ENCODE data around the gene FBRSL1.
A peak's percentile ranks its signal among the peaks of the same experiment; 100 is the strongest.
"Not testable (repeated sequence)": the region's sequence is repeated elsewhere in the genome, so short reads cannot be mapped to it uniquely, and the experiment has no call there.

Gene FBRSL1

DNA sequence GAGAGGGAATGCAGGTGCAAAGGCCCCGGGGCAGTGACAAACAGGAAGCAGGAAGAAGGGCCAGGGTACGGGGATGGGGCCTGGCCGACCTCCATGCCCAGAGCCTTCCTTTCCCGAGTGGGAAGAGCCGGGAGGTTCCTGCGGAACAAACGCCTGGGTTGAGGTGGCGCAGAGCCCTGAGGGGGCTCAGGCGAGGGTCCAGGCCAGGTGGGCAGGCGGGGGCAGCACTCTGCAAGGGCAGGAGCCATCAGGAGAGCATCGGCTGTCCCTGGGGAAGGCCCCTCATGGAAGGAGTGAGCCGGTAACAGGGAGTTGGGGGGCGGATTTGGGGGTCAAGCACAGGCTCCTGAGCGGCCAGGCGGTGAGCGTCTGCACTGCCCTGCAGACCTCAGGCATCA, 18.1 kb upstream of the FBRSL1 start:
- no peak for DNase-seq

- DNase-seq: no peak
Measured at GRCh38 chr12:132472386-132472785, 17.6 kb upstream of the FBRSL1 start.

DNA sequence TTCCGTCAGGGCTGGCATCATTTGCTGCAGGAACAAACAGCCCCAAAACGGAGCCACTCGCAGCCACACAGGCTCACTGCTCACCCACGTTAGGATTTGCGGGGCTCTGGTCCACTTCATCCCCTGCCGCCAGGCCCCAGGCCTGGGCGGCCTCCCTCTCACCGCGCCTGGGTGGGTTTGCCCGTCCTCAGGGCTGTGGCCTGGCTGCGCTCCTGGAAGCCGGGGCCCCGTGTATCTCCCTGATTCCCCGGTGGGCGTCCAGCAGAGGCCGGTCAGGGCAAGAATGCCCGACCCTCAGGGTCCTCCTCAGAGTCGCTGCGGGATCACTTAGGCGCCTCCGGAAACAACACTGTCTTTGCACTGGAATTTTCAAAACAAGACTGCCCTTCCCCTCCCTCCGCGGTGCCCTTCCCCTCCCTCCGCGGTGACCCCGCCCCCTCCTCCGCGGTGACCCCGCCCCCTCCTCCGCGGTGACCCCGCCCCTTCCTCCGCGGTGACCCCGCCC, 15.7 kb upstream of the FBRSL1 start:
- no peak for DNase-seq

GRCh38 chr12:132474799-132475303, 15.1 kb upstream of the FBRSL1 start:
- DNase-seq: not testable (repeated sequence)

- DNase-seq: peak; percentile 58
Measured at GRCh38 chr12:132475304-132476037, 14.5 kb upstream of the FBRSL1 start.

- DNase-seq: no peak
Measured at GRCh38 chr12:132476038-132476414, 13.9 kb upstream of the FBRSL1 start.

GRCh38 chr12:132476421-132476820, 13.5 kb upstream of the FBRSL1 start:
- DNase-seq: no peak

- DNase-seq: no peak
Measured at GRCh38 chr12:132477017-132477702, 12.8 kb upstream of the FBRSL1 start.

GRCh38 chr12:132477703-132478432, 12.1 kb upstream of the FBRSL1 start:
- no peak for DNase-seq

DNA sequence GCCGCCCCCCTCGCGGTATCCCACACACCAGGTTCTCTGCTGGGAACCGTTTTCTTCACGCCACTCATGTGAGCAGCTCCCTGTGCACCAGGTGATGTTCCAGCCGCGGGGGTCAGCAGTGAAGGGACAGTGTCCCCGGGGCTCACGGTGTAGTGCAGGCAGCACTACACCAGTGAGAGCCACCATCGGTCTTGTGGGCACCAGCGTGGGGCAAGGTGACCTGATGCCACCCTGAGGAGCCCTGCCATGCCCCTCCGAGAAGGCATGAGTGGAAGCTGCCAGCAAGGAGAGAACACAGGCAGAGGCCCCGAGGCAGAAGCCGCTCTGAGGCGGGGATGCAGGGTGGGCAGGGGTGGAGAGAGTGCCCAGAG, 11.5 kb upstream of the FBRSL1 start:
- DNase-seq: no peak

DNA sequence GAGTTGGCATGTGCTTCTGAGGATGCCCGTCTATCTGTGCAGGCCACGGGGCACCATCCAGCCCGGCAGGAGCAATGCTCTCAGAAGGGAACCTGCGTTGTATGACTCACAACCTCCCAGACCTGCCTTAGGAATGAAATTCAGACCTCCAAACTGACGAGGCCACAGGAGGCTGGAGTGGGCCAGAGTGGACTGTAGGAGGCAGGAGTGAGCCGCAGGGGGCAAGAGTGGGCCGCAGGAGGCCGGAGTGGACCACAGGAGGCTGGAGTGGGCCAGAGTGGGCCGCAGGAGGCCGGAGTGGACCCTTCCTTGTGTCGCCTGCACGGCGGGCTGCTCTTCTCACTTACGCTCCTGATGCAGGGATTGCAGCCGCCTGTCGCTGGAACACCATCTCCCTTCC, 11.1 kb upstream of the FBRSL1 start:
- no peak for DNase-seq

DNA sequence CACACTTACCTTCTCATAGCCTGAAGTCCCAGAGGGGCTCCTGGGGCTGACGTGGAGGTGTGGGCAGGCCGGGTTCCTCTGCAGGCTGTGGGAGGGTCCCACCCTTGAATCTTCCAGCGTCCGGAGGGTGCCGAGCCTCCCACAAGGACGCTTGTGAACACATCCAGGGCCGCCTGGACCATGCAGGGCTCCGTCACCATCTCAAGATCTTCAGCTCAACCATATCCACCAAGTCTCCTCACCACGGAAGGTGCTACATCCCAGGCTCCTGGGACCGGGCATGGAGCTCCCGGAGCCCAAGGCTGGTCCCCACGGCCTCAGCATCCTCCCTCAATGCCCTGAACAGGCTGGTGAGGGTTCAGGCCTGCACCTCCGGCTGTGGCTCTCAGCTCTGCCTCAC, 10.7 kb upstream of the FBRSL1 start:
- DNase-seq: no peak

DNA sequence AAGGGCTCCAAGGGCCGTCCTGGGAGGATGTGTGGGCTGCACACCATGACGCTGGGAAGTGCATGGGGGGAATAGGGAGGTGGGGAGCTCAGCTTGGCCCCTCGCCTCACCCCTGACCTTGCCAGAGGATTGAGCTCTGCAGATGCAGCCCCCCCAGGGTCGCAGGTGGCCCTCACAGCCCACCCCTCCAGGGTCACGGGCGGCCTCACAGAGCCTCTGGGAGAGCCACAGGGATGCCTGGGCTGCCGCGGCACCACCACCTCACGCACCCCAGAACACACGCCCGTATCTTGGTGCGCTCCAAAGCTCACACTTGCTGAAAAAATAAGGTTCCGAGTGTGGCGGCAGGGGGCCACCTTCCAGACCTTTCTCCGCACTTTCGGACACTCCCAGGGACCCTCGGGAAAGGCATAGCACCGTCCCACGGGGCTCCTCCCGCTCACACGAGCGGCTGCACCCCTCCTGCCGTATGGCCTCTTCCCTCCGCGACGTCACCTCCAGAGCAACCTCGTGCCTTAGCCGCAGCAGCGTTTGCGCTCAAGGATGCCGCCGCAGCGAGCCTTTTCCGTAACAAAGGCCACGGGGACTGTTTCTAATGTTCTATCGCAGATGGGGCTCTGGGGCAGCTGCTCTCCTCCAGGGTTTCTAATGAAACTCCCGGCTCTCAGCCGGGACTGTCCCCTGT, 9.9 kb upstream of the FBRSL1 start:
- no peak for DNase-seq

DNA sequence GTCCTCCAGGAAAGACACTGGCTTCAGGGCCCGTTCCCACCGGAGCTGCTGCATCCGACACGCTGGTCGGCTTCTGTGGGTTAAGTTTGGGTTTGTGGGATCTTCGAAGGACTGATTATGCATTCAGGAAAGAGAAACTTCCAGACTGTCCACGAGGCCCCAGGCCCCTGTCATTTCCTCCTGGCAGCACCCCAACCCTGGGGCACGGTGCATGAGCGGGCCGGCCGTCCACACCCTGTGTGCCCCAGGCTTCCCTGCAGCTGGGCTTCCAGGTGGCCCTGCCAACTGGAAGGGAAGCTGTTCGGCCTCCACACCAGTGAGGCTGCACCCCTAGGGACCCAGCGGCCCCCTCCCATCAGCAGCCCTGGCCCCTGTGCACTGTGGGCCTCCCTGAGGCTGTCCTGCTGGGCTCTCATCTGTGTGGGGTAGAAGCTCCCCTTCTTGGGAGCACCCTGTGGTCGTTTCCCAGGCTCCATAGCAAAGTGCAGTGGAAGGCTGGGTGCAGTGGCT, 9.3 kb upstream of the FBRSL1 start:
- no peak for DNase-seq

GRCh38 chr12:132481345-132481744, 8.6 kb upstream of the FBRSL1 start:
- DNase-seq: no peak

DNA sequence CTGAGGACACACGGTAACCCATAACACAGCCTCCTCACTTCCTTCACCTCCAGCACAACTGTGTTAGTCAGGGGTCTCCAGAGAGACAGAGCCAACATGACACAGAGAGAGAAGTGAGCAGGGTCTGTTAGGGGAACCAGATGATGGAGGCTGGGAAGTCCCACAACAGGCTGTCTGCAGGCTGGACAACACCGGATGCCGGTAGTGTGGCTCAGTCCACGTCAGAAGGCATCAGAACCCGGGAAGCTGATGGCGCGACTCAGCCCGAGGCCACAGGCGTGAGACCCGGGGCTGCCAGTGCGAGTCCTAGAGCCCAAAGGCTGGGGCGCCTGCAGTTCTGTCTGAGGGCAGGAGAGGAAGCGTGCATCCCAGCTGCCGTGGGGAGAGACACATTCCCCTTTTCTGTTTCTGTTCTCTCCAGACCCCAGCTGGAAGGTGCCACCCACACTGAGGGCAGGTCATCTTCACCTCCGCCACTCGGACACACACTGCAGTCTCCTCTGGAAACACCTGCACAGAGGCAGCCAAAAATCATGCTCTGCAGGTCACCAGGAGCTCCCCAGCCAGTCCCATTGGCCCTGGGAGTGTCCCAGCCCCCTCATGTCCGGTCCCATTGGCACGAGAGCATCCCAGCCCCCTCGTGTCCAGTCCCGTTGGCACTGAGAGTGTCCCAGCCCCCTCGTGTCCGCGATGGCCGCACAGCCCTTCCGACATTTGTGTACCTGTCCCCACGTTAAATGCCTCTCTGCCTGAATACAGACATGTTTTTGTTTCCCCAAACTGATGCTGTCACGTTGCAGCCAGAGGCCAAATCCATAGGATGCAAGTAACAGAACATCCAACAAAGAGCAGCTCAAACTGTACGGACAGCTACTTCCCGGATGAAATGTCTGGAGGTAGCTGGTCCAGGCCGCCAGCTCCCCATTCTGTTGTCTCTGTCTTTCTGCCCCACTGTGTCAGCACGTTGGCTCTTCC, 7.9 kb upstream of the FBRSL1 start:
- no peak for DNase-seq

- DNase-seq: no peak
Measured at GRCh38 chr12:132482771-132483170, 7.2 kb upstream of the FBRSL1 start.

DNA sequence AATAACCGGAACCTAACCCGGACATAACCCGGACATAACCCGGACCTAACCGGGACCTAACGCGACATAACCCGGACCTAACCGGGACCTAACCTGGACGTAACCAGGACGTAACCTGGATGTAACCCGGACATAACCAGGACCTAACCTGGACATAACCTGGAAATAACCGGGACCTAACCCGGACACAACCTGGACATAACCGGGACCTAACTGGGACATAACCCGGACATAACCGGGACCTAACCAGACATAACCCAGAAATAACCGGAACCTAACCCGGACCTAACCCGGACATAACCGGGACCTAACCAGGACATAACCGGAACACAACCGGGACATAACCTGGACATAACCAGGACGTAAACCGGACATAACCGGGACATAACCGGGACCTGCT, 6.7 kb upstream of the FBRSL1 start:
- DNase-seq: no peak

DNA sequence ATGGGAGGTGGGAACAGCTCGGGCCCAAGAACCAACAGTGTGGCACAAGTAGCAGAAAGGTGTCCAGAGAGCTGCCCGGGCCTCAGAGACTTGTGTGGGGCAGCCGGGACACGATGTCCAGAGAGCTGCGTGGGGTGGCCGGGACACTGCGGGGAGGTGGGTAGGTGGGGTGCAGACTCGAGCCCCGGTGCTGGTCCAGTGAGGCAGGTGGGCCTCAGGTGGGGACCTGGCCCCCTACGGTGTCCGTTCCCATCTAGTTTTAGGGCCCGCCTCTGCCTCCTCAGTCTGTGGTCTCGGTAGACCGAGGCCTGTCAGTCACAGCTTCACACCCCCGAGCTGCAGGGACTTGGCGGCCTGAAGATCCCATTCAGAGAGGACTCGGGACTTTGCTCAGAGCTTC, 6.3 kb upstream of the FBRSL1 start:
- no peak for DNase-seq

- no peak for DNase-seq
Measured at GRCh38 chr12:132484183-132484890, 5.6 kb upstream of the FBRSL1 start.

DNA sequence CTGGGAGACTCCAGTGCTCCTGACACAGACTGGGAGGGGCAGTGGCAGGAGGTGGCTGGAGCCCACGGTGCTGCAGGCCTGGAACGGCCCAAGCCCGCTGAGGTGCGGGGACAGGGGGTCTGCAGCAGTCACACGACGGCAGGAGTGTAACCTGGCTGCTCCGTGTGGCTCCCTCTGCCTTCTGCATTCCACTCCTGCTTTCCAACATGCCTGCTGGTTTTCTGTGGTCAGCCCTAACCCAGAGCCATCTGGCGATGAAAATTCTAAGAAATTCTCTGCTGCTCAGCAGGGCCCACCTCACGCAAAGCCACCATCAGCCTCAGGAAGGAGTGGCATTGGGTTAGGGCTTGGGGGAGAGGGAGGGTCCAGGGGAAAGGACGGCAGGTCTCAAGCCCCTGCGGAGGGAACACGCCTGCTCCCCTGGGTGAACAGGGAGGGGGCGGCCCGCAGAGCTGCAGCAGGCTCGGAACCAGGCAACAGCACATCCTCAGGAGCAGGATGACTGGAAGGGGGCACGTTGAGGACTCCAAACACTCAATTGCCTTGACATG, 5.0 kb upstream of the FBRSL1 start:
- DNase-seq: no peak

All from DMS153 (cell line).